Thoracic aorta (tissue), 2 donors: ENCODE results near the gene GPC1. TPM values are rescaled to one million over a fixed set of nuclear protein-coding genes. Genes with fewer than 3 reads are reported as not detected.

Experiments used
- ATAC-seq: fragments of 150-250 bp; one replicate; pipeline ENCODE4 v1.8.0; 2017; ENCODE audit warnings: low read depth; ENCODE audit not compliant: insufficient number of reproducible peaks, low FRiP score
- DNase-seq: peaks from one replicate; pipeline ENCODE4 v3.0.0-alpha.2; 2020; ENCODE audit warnings: low spot score
- H3K27ac ChIP-seq, 2 donors: fragments of 200-600 bp; sonication (generic); 1 replicate in 1 of 2; 2 replicates in 1 of 2; pipeline ENCODE4 v1.5.1; 2016; ENCODE audit warnings: mild to moderate bottlenecking in 2 of 2, moderate library complexity in 2 of 2
- H3K27me3 ChIP-seq: fragments of 200-600 bp; sonication (generic); replicated peaks from 2 replicates; pipeline ENCODE4 v1.6.0; 2016; ENCODE audit warnings: mild to moderate bottlenecking; ENCODE audit not compliant: insufficient read depth
- H3K36me3 ChIP-seq: fragments of 200-600 bp; sonication (generic); one replicate; pipeline ENCODE4 v1.5.1; 2016
- H3K4me1 ChIP-seq, 2 donors: fragments of 200-600 bp; sonication (generic); 1 replicate in 1 of 2; 2 replicates in 1 of 2; pipeline versions ENCODE4 v1.5.1 to v1.6.0; 2016; ENCODE audit warnings: low read depth in 2 of 2, mild to moderate bottlenecking in 1 of 2; ENCODE audit not compliant: control insufficient read depth in 1 of 2
- H3K4me3 ChIP-seq: fragments of 200-600 bp; sonication (generic); 2 replicates; pipeline ENCODE4 v1.5.1; 2016; ENCODE audit warnings: mild to moderate bottlenecking
- H3K9me3 ChIP-seq: fragments of 200-600 bp; sonication (generic); 2 replicates; pipeline ENCODE4 v1.5.1; 2016
- total RNA-seq, 2 donors: library from RNA; depleted of rRNA; stranded (reverse); fragments of >200 nt; gene quantifications; one replicate each; pipeline versions ENCODE4 v1.1.0 to v1.2.3, GENCODE V29; 2016
- TF ChIP-seq, protein P1 (sequence below): fragments of 200-600 bp; sonication (generic); IDR thresholded peaks from one replicate; pipeline ENCODE4 v1.5.1; 2019; ENCODE audit warnings: antibody characterized with exemption

Gene GPC1
- total RNA-seq, 2 donors from 2014 or later = 94.2 to 162 TPM

DNA sequence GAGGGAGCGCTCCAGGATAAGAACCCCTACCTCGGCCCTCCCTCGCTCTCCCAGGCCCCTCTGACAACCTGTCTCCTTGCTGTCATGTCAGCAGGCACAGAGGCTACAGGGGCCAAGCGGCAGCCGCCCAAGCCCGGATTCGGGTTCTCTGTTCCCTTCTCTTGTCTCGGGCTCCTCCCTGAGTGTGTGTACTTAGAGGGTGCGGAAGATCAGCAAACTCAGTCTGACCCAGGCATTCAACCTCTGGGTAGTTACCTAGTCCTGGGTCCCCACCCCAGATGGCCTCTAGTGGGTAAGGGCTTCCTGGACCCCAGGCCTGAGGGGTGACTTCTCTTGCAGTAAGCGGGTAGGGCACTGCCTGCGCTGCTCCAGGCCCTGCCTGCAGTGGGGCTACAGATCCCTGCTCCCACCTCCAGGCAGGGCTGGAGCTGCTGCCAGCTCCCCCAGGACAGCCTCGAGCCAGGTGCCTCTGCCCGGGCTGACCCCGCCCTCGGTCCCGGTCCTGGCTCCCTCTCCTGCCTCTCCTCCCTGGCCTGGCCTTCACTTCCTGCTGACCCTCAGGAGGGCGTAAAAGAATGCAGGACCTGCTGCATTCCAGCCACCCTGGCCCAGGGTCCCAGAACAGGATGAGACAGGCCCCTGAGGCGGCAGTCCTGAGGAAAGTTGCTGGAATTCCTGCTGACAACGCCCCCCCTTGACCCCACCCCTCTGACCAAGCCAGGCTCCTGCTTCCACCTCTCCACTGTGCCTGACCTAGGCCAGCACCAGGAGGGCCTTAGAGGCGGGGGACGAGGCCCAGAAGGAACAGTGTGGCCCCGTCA is 22.0 kb downstream of the GPC1 start:
- TF ChIP-seq, protein P1, sequence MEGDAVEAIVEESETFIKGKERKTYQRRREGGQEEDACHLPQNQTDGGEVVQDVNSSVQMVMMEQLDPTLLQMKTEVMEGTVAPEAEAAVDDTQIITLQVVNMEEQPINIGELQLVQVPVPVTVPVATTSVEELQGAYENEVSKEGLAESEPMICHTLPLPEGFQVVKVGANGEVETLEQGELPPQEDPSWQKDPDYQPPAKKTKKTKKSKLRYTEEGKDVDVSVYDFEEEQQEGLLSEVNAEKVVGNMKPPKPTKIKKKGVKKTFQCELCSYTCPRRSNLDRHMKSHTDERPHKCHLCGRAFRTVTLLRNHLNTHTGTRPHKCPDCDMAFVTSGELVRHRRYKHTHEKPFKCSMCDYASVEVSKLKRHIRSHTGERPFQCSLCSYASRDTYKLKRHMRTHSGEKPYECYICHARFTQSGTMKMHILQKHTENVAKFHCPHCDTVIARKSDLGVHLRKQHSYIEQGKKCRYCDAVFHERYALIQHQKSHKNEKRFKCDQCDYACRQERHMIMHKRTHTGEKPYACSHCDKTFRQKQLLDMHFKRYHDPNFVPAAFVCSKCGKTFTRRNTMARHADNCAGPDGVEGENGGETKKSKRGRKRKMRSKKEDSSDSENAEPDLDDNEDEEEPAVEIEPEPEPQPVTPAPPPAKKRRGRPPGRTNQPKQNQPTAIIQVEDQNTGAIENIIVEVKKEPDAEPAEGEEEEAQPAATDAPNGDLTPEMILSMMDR = no peak
- Histone ChIP-seq H3K4me3 (no peak overlapping the region), H3K4me1 (peaks cover 4 to 10% of the 10 kb centered on the region in 2 donors), H3K27me3 (no peaks in the 10 kb centered on the region), H3K9me3 (no peaks in the 10 kb centered on the region), H3K36me3 (peaks cover 5% of the 10 kb centered on the region), H3K27ac (no peak overlapping the region)
- ATAC-seq (no peak), DNase-seq (no peak)

DNA sequence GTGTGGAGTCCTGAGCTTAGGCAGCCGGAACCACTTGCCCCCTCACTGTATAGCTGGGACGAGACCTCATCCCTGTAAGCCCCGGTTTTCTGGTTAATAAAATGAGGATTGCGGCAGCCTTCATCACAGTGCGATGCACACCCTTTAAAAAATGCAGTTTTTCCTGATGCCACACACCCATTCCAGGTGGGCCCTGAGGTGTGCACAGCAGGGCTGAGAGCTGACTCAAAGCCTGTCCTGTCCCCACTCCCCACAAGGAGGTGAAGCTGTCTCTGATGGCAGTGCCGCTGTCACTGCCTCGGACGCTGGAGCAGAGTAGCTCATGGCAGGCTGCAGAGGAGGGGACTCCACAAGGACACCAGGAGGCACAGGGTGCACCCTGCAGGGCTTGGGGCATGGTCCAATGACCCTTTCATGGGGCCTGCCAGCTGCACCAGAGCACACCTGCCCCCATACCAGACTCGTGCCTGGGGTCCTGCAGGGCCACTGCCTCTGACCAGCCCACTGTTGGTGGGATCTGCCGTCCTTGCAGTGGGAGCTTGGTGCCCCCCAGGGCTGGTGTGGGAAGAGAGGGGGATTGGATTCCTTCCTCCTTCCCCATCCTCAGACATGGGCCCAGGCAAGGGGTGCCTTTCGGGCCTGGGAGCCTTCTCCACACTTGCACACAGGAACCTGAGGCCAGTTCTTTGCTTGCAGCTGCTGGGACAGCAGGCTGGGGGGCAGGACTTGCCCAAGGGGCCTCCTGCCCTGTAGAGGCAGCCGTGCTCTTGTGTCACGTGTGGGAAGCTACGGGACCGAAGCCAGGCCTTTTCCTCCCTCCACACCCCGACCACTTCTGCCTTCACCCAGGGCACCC is 22.8 kb downstream of the GPC1 start:
- H3K27ac ChIP-seq = no peak overlapping the region
- ATAC-seq = no peak
- TF ChIP-seq, protein P1 = no peak
- peaks cover 4 to 10% of the 10 kb centered on the region in 2 donors for H3K4me1 ChIP-seq
- peaks cover 5% of the 10 kb centered on the region for H3K36me3 ChIP-seq
- no peaks in the 10 kb centered on the region for H3K9me3 ChIP-seq
- H3K27me3 ChIP-seq = no peaks in the 10 kb centered on the region
- no peak overlapping the region for H3K4me3 ChIP-seq
- DNase-seq = no peak

DNA sequence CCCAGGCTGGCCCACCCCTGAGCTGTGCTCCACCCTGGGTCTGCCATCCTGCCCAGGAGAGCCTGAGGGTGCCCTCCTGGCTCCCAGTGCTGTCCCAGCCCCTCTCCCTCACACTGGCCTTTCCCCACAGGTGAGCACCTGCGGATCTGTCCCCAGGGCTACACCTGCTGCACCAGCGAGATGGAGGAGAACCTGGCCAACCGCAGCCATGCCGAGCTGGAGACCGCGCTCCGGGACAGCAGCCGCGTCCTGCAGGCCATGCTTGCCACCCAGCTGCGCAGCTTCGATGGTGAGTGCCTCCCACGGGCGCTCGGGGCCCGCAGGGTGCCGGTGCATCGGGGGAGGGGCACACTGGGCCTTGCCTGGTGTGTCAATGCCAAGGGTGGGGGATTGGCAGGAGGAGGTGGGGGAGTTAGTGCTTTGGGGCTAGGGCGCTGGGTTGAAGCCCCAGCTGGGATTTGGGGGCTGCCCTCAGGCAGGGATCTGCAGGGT is 23.5 kb downstream of the GPC1 start:
- no peaks in the 10 kb centered on the region for H3K9me3 ChIP-seq
- ATAC-seq (no peak), DNase-seq (no peak)
- H3K4me3 ChIP-seq = no peak overlapping the region
- H3K27ac ChIP-seq = no peak overlapping the region
- peaks cover 8% of the 10 kb centered on the region for H3K36me3 ChIP-seq
- H3K27me3 ChIP-seq = no peaks in the 10 kb centered on the region
- H3K4me1 ChIP-seq = peaks cover 0 to 6% of the 10 kb centered on the region in 2 donors
- TF ChIP-seq, protein P1 = no peak

DNA sequence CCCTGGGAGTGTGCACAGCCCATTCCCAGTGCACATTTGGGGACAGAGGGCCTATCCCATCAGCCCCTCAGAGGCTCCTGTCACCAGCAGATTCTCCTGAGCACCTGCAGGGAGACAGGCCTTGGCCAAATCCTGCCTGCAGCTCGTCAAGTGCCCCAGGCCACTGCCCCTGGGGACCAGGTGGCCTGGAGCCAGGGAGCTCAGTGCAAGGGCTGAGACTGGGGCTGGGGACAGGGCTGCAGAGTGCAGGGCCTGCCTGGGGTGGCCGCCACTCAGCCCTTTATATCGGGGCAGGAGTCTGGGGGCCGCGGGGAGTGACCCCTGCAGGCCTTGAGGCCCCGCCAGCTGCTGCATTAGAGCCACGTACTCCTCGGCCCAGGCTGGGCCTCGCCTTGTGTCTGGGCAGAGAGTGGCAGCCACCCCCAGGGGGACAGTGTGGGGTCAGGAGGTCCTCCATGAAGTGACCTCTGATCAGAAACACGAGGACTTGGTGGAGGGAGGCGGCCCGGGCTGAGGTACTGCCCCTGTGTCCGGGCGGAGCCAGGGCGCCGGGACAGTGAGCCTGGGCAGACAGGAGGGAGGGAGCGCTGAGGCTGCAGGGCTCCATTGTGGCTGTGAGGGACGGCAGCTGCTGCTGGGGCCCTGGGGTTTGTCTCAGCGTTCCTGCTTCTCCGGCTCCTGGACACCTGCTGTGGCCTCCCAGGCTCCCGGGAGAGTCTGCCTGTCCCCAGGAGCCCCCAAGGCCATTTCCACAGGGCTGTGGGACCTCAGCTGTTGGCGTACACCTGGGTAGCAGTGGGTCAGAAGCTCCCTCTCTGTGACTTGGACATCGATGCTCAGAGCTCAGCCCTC is 24.2 kb downstream of the GPC1 start:
- no peaks in the 10 kb centered on the region for H3K27me3 ChIP-seq
- no peaks in the 10 kb centered on the region for H3K4me1 ChIP-seq
- H3K9me3 ChIP-seq = no peaks in the 10 kb centered on the region
- no peak overlapping the region for H3K27ac ChIP-seq
- TF ChIP-seq, protein P1 = no peak
- H3K36me3 ChIP-seq = peaks cover 12% of the 10 kb centered on the region
- H3K4me3 ChIP-seq = no peak overlapping the region
- ATAC-seq (no peak), DNase-seq (no peak)
